Measurements from ENCODE around the gene SND1. TPM values are rescaled to one million over a fixed set of nuclear protein-coding genes. Genes with fewer than 3 reads are reported as not detected.

Gene SND1
- total RNA-seq, 4 donors from 2014 or later: 64.3 to 77.0 (median 70.4) TPM

GRCh38 chr7:127891144-127891543, 239.2 kb downstream of the SND1 start:
- no peaks in the 10 kb centered on the region for H3K9me3 ChIP-seq
- TF ChIP-seq POLR2A (IDR thresholded peaks at IDR 0.05) (no peak), EP300 (IDR thresholded peaks at IDR 0.05; ENCODE audit: low read depth) (no peak), POLR2AphosphoS5 (IDR thresholded peaks at IDR 0.05) (no peak)
- TF ChIP-seq, protein P1, sequence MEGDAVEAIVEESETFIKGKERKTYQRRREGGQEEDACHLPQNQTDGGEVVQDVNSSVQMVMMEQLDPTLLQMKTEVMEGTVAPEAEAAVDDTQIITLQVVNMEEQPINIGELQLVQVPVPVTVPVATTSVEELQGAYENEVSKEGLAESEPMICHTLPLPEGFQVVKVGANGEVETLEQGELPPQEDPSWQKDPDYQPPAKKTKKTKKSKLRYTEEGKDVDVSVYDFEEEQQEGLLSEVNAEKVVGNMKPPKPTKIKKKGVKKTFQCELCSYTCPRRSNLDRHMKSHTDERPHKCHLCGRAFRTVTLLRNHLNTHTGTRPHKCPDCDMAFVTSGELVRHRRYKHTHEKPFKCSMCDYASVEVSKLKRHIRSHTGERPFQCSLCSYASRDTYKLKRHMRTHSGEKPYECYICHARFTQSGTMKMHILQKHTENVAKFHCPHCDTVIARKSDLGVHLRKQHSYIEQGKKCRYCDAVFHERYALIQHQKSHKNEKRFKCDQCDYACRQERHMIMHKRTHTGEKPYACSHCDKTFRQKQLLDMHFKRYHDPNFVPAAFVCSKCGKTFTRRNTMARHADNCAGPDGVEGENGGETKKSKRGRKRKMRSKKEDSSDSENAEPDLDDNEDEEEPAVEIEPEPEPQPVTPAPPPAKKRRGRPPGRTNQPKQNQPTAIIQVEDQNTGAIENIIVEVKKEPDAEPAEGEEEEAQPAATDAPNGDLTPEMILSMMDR (IDR thresholded peaks at IDR 0.05): no peak
- in situ Hi-C loops (cut with MboI; ENCODE audit: low pct_ligation_motif_present in 1 of 4, low pct_unique_long_range_greater_than_20kb in 1 of 4, low sequenced_read_pairs in 3 of 4): no loop called here

GRCh38 chr7:127891854-127892438, 240.0 kb downstream of the SND1 start:
- in situ Hi-C loops (cut with MboI; ENCODE audit: low pct_ligation_motif_present in 1 of 4, low pct_unique_long_range_greater_than_20kb in 1 of 4, low sequenced_read_pairs in 3 of 4): no loop called here
- peaks cover 0 to 11% (median 4%) of the 10 kb centered on the region in 4 donors for H3K4me1 ChIP-seq
- intact Hi-C loops (cut with DNase I; ENCODE audit: low total_unique reads): no loop called here
- no peaks in the 10 kb centered on the region for H3K9me3 ChIP-seq
- H3K27ac ChIP-seq: no peak overlapping the region
- no peak for TF ChIP-seq POLR2AphosphoS5 (IDR thresholded peaks at IDR 0.05)
- TF ChIP-seq, protein P1 (IDR thresholded peaks at IDR 0.05): no peak
- no peak for TF ChIP-seq EP300 (IDR thresholded peaks at IDR 0.05; ENCODE audit: low read depth)
- TF ChIP-seq POLR2A (IDR thresholded peaks at IDR 0.05): no peak
- H3K27me3 ChIP-seq: no peaks in the 10 kb centered on the region
- H3K4me3 ChIP-seq: no peak overlapping the region
- 71 to 88% methylated on average over 1 to 4 of the region's 4 CpGs for WGBS, 2 donors (ENCODE audit: low coverage in 1 of 2)
- DNase-seq: no peak
- peaks cover 0 to 8% (median 0%) of the 10 kb centered on the region in 4 donors for H3K36me3 ChIP-seq

More at GRCh38 chr7:127891144-127891543, 239.2 kb downstream of the SND1 start:
- intact Hi-C loops (cut with DNase I; ENCODE audit: low total_unique reads): no loop called here
- DNase-seq: no peak
- no peak overlapping the region for H3K4me3 ChIP-seq
- no peak overlapping the region for H3K27ac ChIP-seq
- H3K27me3 ChIP-seq: no peaks in the 10 kb centered on the region
- WGBS, 2 donors (ENCODE audit: low coverage in 1 of 2): 80 to 91% methylated on average over 1 to 4 of the region's 4 CpGs
- peaks cover 0 to 11% (median 4%) of the 10 kb centered on the region in 4 donors for H3K4me1 ChIP-seq
- H3K36me3 ChIP-seq: peaks cover 0 to 8% (median 0%) of the 10 kb centered on the region in 4 donors

GRCh38 chr7:127892488-127893314, 240.7 kb downstream of the SND1 start:
- H3K9me3 ChIP-seq: no peaks in the 10 kb centered on the region
- peaks cover 0 to 11% (median 4%) of the 10 kb centered on the region in 4 donors for H3K4me1 ChIP-seq
- no peak overlapping the region for H3K27ac ChIP-seq
- DNase-seq: no peak
- H3K36me3 ChIP-seq: peaks cover 0 to 8% (median 0%) of the 10 kb centered on the region in 4 donors
- intact Hi-C loops (cut with DNase I; ENCODE audit: low total_unique reads) (no loop called here), in situ Hi-C loops (cut with MboI; ENCODE audit: low pct_ligation_motif_present in 1 of 4, low pct_unique_long_range_greater_than_20kb in 1 of 4, low sequenced_read_pairs in 3 of 4) (no loop called here)
- TF ChIP-seq EP300 (IDR thresholded peaks at IDR 0.05; ENCODE audit: low read depth) (no peak), POLR2A (IDR thresholded peaks at IDR 0.05) (no peak), POLR2AphosphoS5 (IDR thresholded peaks at IDR 0.05) (no peak)
- TF ChIP-seq, protein P1 (IDR thresholded peaks at IDR 0.05): no peak
- no peak overlapping the region for H3K4me3 ChIP-seq
- H3K27me3 ChIP-seq: no peaks in the 10 kb centered on the region
- WGBS, 2 donors (ENCODE audit: low coverage in 1 of 2): 86 to 90% methylated on average over 9 of the region's 9 CpGs

GRCh38 chr7:127893547-127893946, 241.6 kb downstream of the SND1 start:
- Histone ChIP-seq H3K4me3 (no peak overlapping the region), H3K9me3 (no peaks in the 10 kb centered on the region), H3K36me3 (peaks cover 0 to 6% (median 0%) of the 10 kb centered on the region in 4 donors), H3K27ac (no peak overlapping the region), H3K27me3 (no peaks in the 10 kb centered on the region), H3K4me1 (peaks cover 0 to 11% (median 4%) of the 10 kb centered on the region in 4 donors)
- in situ Hi-C loops (cut with MboI; ENCODE audit: low pct_ligation_motif_present in 1 of 4, low pct_unique_long_range_greater_than_20kb in 1 of 4, low sequenced_read_pairs in 3 of 4) (no loop called here), intact Hi-C loops (cut with DNase I; ENCODE audit: low total_unique reads) (no loop called here)
- 100% methylated on average over 1 of the region's 1 CpG for WGBS, 2 donors (ENCODE audit: low coverage in 1 of 2)
- DNase-seq: no peak
- no peak for TF ChIP-seq POLR2AphosphoS5 (IDR thresholded peaks at IDR 0.05)
- TF ChIP-seq, protein P1 (IDR thresholded peaks at IDR 0.05): no peak
- no peak for TF ChIP-seq EP300 (IDR thresholded peaks at IDR 0.05; ENCODE audit: low read depth)
- TF ChIP-seq POLR2A (IDR thresholded peaks at IDR 0.05): no peak

Measured in transverse colon (tissue), 4 donors.